Middle frontal gyrus (tissue), 1 donor: ENCODE data around the gene MSL3.
A peak's percentile ranks its signal among the peaks of the same experiment; 100 is the strongest.

Experiments used
- DNase-seq: peaks from one replicate; pipeline ENCODE4 v3.0.0-alpha.2; 2015; ENCODE audit warnings: low spot score; ENCODE audit errors: extremely low spot score

The MSL3 gene, protein sequence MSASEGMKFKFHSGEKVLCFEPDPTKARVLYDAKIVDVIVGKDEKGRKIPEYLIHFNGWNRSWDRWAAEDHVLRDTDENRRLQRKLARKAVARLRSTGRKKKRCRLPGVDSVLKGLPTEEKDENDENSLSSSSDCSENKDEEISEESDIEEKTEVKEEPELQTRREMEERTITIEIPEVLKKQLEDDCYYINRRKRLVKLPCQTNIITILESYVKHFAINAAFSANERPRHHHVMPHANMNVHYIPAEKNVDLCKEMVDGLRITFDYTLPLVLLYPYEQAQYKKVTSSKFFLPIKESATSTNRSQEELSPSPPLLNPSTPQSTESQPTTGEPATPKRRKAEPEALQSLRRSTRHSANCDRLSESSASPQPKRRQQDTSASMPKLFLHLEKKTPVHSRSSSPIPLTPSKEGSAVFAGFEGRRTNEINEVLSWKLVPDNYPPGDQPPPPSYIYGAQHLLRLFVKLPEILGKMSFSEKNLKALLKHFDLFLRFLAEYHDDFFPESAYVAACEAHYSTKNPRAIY

DNA sequence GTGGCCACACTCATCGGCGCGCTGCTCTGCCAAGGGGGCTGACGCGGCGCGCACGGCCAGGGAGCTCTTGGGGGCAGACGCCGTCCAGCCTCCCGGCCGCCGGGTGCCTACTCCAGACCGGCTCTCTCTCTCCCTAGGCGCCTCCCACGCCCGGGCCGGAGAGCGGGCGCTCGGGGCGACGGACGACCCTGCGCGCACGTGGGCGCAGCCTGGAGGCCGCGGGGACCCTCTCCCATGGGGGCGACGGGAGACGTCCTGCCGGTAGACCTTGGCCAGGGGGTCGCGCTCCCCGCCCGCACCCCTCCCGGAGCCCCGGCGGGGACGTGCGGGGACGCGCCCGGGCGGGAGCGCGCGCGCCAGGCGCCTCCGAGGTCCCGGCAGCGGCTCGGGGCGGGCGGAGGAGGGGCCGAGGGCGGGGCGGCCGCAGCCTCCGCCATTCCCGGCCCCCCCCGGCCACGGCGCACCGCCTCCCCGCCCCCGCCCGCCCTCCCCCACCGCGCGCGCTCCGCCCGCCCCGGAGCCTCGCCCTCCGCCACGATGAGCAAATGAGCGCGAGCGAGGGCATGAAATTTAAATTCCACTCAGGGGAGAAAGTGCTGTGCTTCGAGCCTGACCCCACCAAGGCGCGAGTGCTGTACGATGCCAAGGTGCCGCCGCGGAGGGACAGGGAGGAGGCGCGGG, at the start of gene MSL3:
TSS of gene MSL3 (plus strand) at position 519 of the 681 bp plus-strand sequence. CDS start at position 546, 27 bp downstream.
- no peak for DNase-seq

DNA sequence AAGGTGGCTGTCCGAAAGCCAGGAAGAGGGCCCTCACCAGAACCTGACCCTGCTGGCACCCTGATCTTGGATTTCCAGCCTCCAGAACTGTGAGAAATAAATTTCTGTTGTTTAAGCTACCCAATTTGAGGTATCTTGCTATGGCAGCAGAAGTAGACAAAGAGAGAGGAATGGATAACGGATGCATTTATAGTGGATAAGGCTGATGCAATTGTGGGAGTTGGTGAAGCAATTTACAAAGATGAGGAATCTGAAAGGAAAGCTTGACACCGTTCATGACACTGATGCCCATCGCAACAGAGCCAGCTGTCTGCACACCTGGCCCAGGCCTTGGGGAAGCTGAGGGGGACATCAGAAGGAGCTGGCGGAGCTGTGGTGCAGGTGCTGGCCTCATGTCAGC, 35.7 kb upstream of the MSL3 start:
- no peak for DNase-seq

DNA sequence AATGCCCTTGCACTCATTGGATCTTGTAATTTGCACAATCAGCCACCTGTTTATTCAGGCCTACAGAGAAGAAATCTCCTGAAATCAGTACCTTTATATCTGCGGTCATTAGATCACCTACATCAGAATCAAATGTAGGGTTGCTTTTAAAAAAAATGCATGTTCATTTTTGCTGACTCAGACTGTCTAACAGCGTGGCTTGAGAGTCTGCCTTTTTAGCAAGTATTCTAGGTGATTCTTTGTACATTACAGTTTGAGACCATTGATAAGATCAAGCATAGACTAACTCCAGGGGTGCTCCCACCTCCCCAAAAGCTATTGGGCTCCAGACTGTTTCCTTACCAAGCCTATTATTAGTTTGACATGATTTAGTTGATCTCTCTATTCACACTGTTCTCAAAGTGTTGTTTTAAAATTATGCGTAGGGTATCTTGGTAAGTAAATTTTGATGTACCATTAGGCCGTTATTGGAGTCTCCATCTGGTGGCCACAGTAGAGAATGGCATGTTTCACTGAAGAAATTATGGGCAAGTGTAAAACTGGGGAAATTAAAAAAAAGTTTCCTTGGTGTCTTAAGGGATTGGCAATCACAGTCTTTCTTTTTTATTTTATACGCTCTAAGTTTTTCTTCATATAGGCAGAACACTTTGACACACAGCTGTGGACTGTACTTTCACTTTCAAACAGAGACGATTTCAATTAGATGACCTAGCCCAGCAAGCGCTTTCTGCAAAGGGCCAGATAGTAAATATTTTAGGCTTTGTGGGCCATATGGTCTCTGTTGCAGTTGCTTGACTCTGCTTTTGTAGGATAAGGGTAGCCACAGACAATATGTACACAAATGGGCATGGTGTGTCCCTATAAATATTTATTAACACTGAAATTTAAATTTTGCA, 33.7 kb upstream of the MSL3 start:
- DNase-seq: no peak

DNA sequence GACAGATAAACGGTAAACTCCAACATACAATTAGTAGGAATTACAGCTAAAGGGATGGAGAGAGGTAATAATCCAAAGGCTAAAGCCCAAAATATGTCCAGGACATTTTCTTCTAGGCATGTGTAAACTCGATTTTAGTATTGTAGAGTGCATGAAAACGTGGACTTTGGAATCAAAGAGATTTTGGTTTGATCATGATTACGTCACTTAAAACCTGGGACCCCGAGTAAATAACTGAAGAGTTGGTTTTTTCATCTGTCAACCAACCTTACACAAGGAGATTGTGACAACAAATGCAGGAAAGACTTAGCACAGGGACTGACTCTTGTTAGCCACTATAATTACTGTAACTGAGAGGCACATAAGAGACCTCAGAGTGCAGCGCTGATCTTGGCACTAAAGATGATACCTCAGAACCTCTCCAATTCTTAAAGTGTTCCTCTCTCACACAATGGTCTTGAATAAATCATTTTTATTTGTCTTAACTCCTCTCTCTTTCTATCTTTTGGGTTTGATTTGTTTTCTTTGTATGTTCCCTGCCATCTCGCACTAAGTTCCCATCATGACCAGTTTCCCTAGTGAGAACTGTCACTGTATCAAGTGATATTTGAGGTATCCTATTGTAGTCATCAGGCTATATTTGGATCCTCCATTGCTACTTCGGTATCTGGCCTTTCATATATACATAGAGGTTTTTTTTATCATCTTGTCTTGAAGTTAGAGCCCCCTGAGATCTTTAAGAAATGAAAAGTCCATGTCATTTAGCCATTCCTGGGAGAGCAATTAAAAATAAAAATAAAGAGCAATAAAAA, 32.2 kb upstream of the MSL3 start:
- DNase-seq: no peak

DNA sequence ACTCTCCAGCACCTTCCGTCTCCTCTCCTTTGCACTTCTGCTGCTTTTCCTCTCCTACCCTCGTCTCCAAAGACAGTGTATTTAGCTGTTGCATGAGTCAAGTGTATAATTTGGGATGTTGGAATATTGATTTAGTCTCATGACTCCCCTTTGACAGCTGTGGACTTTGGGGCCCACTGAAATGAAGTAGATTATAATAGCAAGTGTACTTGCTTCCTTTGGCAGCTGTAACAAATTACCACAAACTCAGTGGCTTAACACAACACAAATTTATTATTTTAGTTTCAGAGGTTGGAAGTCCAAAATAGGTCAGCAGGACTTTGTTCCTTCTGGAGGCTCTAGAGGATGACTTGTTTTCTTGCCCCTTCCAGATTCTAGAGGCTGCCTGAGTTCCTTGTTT, 29.5 kb upstream of the MSL3 start:
- DNase-seq: no peak

DNA sequence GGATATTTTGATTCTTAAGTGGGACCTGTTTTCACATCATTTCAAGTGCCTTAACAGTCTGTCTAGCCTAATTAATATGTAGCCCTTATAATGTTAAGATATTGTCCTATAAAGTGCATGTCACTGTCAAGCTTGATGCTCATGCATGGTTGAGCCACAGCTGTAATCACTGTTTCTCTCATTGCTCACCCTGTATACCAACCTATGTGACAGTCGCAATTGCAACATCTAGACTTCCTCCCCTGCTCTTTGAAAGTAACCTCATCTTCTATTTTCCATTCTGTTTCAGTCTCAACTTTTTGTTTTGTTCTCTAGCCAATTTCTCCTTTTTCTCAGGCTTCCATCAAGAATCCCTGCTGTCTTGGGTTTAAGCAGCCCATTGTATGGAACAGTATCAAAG, 24.4 kb upstream of the MSL3 start:
- no peak for DNase-seq

DNA sequence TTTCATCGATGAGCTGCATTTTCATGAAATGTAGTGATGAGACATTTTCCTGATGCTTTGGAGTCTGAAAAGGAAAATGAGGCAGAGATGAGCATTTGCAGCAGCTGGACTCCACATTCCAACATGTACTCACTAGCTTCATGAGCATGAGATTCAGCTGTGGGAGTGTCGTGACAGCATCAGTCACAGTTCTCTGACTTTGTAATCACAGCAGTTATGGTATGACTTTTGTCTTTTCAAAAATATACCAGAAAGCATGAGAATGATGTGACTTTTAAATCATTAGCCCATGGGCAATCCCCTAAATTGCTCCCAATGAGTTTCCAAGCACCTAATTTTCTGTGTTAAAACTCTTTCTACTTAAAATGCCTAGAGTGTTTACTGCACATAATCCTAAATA, 18.3 kb upstream of the MSL3 start:
- no peak for DNase-seq

DNA sequence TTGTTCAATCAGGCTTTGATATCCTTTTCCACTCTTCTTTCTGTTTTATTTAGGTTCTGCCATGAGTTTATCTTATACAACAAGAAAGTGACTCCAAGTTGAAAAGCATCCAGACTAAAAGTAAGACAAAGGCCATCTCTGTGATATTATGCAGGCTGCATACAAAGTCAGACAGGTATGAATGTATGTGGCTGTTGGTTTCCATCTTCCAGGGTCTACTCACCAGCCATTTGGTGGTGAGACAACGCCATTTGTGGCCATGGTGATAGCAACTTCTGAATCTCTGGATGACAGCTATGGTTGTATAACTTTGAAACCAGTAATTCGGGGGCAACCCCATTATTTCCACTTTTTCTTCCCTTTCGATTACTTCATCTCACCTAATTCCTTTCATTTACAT, 17.2 kb upstream of the MSL3 start:
- DNase-seq: no peak

DNA sequence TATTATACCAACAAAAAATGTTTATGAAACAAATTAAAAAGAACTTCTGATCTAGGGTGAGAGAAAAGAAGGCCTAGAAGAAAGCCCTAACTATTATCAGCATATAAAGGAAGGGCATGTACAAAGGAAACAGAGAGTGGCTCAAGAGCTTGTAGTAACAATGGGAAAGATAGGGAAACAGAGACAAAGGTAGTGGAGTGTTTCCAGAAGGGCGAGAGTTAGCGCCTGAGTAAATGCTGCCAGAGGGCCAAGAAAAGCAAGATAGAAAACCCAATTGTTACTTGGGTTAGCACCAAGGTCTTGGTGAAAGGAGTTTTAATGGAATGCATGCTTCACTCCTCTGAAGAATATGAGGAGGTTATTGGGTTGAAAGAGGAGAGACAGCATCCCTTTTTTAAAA, 16.5 kb upstream of the MSL3 start:
- DNase-seq: no peak

DNA sequence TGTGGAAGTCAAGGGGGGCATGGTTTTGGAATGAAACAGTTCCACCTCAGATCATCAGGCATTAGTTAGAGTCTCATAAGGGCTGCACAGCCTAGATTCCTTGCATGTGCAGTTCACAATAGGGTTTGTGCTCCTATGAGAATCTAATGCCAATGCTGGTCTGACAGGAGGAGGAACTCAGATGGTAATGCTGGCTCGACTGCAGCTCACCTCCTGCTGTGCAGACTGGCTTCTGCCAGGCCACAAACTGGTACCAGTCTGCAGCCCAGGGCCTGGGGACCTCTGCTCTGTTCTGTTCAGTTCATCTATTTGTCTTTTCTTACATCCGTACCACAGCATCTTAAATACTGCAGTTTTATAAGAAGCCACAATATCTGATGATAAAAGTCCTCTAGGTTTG, 12.2 kb upstream of the MSL3 start:
- DNase-seq: no peak

DNA sequence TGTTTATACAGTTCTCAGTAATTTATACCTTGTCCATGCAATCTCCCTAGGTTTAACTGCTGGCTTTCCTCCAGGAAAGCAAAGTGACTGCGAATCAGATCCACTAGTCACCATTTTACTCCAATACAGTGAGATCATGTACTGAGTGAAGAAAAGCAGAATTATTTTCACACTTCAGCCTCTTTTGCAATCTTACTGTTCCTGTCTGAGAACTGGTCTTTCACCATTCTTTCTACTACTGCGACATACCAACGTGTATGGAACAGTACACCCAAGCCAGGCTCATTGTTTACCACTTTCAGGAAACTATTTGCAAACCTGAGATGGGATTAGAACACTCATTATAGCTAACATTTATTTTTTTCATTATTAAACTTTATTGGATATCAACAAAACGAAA, 8.0 kb upstream of the MSL3 start:
- DNase-seq: no peak

DNA sequence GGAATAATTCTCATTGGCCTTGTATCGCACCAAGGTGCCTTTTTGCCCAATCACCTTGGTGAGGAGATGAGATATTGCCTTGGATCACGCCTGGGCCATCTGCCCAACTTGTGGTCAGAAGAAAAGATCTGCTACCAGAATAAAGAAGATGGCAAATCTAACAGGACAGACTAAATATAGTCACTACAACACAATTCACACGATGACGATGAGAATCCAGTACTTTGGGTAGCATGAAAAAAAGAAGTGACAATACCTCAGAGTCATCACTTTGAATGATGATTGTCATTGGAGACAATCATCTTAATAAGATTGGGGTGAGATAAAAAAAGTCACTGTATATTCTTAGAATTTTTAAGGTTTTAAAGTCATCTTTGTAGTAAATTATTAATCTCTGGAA, 7.3 kb upstream of the MSL3 start:
- DNase-seq: no peak

DNA sequence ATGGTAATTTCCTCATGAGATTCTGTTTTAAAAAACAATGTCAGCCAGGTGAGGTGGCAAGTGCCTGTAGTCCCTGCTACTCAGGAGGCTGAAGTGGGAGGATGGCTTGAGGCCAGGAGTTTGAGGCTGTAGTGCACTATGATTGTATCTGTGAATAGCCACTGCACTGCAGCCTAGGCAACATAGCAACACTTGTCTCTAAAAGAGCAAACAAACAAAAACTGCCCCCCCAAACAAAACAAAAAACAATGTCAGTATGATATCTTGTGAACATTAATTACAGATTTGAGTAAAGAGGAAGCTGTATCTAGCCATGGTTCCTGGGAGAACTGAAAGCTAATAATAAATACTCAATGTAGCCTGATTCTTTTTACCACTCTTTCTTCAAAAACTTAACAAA, 6.8 kb upstream of the MSL3 start:
- DNase-seq: no peak

DNA sequence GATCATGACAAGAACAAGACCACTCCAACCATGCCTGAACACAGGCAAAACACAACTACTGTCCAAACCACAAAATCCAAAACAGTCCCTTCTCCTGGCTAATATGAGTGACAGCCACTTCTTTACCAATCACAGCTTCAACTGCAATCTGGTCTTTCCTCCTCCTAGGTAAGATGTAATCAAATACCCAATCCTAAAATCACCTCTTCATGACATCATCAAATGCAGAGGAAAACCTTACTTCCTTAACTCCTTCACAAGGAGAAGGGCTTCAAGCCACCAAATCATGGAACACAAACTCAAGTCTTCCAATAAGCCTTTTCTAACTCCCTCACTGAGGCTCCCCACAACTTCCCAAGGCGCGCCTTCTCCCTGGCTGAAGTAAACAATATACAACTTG, 4.4 kb upstream of the MSL3 start:
- DNase-seq: no peak

DNA sequence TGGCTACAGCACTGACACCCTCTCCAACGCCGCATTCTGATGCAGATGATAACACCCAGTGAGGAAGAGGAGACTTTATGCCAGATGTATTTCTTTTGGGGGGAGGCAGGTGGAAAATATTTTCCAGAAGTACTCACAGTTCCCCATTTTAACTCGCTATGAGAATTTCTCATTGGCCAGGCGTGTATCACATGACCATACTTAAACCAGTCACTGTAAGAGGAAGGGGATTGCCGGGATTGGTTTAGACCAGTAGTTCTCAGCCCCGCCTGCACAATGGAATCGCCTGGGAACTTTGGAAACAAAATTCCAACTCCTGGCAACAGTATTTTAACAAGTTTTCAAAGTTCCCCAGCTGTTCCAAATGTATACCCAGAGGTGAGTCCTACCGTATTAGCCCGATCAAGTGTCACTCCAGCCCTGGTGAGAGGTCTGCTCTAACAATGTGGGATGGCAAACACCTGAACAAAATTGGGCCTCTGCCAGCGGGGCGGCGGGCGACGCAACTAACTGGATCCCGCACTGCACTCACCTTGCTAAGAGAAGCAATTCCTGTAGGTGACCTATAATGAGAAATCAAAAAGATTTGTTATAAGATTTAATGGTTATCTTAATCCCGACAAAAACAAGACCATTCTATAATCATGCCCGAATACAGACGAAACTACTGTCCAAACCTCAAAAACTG, 2.9 kb upstream of the MSL3 start:
- DNase-seq: no peak

DNA sequence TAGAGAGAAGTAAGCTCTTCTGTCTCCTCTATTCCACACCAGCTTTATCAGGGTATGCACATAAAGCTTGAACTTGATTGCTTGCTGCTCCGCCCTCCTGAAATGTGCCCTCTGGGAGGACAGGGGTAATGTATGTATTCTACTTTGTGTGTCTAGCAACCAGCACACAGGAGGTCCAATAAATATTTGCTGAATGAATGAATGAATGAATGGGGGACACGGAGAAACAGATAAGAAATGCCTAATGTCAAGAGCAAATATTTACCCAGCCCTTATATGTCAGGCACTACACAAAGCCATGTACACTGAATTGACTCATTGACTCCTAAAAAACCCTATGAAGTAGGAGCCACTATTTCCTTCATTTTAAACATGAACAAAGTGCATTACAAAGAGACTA, 2.3 kb upstream of the MSL3 start:
- DNase-seq: no peak

DNA sequence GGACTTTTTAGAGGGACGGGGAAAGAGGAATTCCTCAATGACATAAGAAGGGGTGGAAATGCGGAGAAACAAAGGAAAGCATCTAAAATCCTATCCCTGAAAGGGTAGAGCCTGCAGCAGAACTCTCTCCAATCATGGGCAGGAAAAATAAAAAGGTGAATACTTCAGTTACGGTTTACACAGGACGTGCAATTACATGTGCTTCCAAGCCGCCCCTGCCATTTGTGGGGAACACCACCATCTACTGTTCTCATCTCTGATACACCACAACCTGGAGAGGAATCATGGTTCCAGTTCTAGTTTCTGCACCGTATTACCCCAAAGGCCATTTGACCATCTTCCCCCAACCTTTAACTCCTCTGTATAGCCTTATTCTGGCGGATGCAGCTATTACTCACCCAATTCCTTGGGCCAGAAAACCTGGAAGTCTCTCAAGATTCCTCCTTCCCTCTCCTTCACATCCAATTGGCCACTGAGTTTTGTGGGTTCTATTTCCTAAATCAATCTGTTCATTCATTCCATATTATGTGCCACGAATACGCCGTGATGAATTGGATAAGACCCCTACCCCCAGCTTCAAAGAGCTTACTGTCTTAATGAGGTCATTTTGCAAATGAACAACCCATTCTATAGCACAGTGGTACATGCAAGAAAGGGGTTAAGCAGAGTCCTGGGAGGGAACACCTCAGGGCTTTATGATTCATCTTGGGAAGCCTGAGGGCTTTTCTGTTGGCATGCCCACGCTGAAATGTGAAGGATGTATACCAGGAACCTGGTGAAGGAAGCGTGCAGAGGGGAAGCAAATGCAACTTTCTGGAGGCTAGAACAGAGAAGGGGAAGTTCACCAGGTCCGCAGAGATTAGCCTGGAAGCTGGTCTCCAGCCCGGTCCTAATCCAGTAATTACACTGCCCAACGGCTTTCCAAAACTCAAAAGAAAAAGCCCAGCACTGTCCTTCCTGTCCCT, 1.4 kb upstream of the MSL3 start:
- DNase-seq: no peak

DNA sequence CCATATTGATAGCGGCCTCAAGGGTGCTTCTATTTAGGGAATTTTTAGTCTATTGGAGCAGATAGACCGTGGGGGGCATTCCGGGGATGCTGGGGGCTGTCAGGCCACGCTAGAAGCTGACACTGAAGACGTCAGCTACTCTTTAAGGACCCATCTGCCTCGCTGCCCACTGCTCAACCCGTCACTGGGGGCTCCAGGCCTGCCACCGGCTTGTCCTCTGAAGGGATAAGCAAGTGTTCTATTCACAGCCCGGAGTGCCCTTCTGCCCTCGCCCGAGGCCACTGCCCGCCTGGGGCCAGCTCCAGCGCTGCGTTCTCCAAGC, 679 bp upstream of the MSL3 start:
- DNase-seq: no peak

DNA sequence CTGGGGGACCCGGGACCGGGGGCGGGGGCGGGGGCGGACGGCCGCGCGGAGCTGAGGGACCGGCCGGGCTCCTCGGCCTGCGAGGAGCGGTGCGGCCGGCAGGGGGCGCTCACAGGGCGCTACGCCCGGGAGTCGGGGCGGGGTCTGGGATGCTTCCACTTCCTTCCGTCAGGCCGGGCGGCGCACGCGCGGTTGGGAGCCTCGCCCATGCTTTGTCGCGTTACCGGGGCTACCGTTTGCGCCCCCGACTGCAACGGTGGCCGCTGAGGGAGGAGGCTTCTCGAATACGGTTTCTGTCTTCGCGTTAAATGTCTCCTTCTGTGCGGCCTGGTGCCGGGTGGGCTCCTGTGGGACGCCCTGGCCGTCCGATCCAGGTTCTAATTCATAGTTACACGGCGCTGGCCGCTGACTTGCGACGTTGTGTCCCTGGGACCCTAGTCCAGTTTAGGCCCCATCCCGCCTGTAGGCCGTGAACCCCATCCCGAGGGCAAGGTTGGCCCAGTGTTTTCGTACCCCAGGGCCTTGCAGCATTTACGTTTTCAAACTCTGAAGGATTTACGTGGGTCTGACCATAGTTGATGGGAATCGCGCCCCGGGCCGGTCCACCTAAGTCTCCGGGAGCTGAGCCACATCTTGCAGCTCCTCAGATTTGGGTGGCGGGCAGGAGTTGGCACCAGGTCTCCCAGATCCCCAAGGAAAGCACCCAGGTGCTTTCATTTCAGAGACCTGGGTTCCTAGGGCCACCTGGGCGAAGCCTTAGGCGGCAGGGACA, 549 bp downstream of the MSL3 start:
- peak; percentile 60 for DNase-seq
